IPS-20b (cell line): ENCODE data around the gene NLK.
"Not testable (repeated sequence)": the region's sequence is repeated elsewhere in the genome, so short reads cannot be mapped to it uniquely, and the experiment has no call there.

Source experiments
- H3K27ac ChIP-seq: one replicate; pipeline ENCODE4 v1.5.1; 2013; ENCODE audit warnings: low read length
- H3K27me3 ChIP-seq: 2 replicates; pipeline ENCODE4 v1.6.1; 2013; ENCODE audit warnings: mild to moderate bottlenecking, low read length, inconsistent platforms; ENCODE audit not compliant: insufficient read depth
- H3K36me3 ChIP-seq: 2 replicates; pipeline ENCODE4 v1.6.1; 2013; ENCODE audit warnings: low read depth, mild to moderate bottlenecking, inconsistent platforms, low read length, moderate library complexity; ENCODE audit not compliant: insufficient read depth
- H3K4me1 ChIP-seq: 2 replicates; pipeline ENCODE4 v1.6.1; 2013; ENCODE audit warnings: mild to moderate bottlenecking, control low read depth, inconsistent platforms, low read length, moderate library complexity; ENCODE audit not compliant: insufficient read depth
- H3K4me3 ChIP-seq: 2 replicates; pipeline ENCODE4 v1.5.1; 2013; ENCODE audit warnings: mild to moderate bottlenecking, low read length, inconsistent platforms
- H3K9ac ChIP-seq: 2 replicates; pipeline ENCODE4 v1.6.1; 2013; ENCODE audit warnings: low read depth, mild to moderate bottlenecking, inconsistent platforms, low read length, moderate library complexity
- H3K9me3 ChIP-seq: 2 replicates; pipeline ENCODE4 v1.6.1; 2013; ENCODE audit warnings: mild to moderate bottlenecking, low read depth, low read length, inconsistent platforms; ENCODE audit not compliant: insufficient read depth

NLK gene

DNA sequence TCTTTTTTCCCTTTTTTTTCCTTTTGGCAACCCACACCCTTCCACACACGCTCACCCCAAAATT lies at the start of gene NLK:
Gene NLK, plus strand, starts transcription at position 21 of the 64 bp plus-strand sequence. CDS start 197 bp downstream, outside the sequence.
- no peak within 1 kb of the TSS for H3K27ac ChIP-seq
- peaks cover 38% of the 10 kb centered on the region for H3K4me1 ChIP-seq
- no peaks in the 10 kb centered on the region for H3K9me3 ChIP-seq
- peak within 1 kb of the TSS; percentile 80; the same call in 1 of the 2 replicates for H3K9ac ChIP-seq
- H3K4me3 ChIP-seq, result peak within 1 kb of the TSS; percentile 82
- H3K36me3 ChIP-seq, result peaks cover 17% of the 10 kb centered on the region; the same call in 1 of the 2 replicates
- no peaks in the 10 kb centered on the region for H3K27me3 ChIP-seq

- no peak overlapping the region for H3K27ac ChIP-seq
- no peaks in the 10 kb centered on the region for H3K36me3 ChIP-seq
- no peak overlapping the region for H3K4me3 ChIP-seq
- peaks cover 32% of the 10 kb centered on the region for H3K27me3 ChIP-seq
- no peaks in the 10 kb centered on the region for H3K9me3 ChIP-seq
- peaks cover 14% of the 10 kb centered on the region for H3K4me1 ChIP-seq
- H3K9ac ChIP-seq, result no peak overlapping the region
These were observed 49.2 kb upstream of the NLK start for GRCh38 chr17:27993161-27993695.

DNA sequence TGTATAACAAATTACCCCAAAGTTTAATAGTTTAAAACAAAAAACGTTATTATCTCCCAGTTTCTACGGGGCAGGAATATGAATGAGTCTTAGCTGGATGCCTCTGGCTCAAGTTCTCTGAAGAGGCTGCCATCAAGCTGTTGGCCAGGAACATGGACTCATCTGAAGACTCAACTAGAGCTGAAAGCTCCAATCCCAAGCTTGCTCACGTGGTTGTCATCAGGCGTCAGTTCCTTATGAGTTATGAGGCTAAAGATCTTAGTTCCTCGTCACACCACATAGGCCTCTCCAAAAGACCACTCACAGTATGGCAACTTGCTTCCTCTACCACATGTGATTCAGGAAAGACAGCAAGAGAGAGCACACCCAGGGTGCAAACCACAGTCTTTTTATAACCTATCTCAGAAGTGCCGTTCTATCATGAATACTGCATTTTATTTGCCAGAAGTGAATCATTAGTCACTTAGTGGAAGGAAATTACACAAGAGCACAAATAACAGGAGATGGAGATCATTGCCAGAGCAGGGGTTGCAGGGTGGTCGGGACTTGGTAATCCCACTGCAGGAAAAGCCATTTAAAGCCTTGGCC lies 48.7 kb upstream of the NLK start:
- peaks cover 14% of the 10 kb centered on the region for H3K4me1 ChIP-seq
- H3K9me3 ChIP-seq, result no peaks in the 10 kb centered on the region
- H3K9ac ChIP-seq, result no peak overlapping the region
- H3K27me3 ChIP-seq, result peaks cover 28% of the 10 kb centered on the region
- no peaks in the 10 kb centered on the region for H3K36me3 ChIP-seq
- H3K27ac ChIP-seq, result no peak overlapping the region
- no peak overlapping the region for H3K4me3 ChIP-seq

GRCh38 chr17:27994586-27994985 lies 47.9 kb upstream of the NLK start:
- Histone ChIP-seq H3K9ac (no peak overlapping the region), H3K27ac (no peak overlapping the region), H3K36me3 (no peaks in the 10 kb centered on the region), H3K27me3 (peaks cover 28% of the 10 kb centered on the region), H3K9me3 (no peaks in the 10 kb centered on the region), H3K4me3 (no peak overlapping the region), H3K4me1 (peaks cover 14% of the 10 kb centered on the region)

- Histone ChIP-seq H3K4me3 (no peak overlapping the region), H3K36me3 (no peaks in the 10 kb centered on the region), H3K27ac (no peak overlapping the region), H3K4me1 (peaks cover 14% of the 10 kb centered on the region), H3K9ac (no peak overlapping the region), H3K9me3 (no peaks in the 10 kb centered on the region), H3K27me3 (peaks cover 28% of the 10 kb centered on the region)
These were observed 46.9 kb upstream of the NLK start for GRCh38 chr17:27995554-27995953.

DNA sequence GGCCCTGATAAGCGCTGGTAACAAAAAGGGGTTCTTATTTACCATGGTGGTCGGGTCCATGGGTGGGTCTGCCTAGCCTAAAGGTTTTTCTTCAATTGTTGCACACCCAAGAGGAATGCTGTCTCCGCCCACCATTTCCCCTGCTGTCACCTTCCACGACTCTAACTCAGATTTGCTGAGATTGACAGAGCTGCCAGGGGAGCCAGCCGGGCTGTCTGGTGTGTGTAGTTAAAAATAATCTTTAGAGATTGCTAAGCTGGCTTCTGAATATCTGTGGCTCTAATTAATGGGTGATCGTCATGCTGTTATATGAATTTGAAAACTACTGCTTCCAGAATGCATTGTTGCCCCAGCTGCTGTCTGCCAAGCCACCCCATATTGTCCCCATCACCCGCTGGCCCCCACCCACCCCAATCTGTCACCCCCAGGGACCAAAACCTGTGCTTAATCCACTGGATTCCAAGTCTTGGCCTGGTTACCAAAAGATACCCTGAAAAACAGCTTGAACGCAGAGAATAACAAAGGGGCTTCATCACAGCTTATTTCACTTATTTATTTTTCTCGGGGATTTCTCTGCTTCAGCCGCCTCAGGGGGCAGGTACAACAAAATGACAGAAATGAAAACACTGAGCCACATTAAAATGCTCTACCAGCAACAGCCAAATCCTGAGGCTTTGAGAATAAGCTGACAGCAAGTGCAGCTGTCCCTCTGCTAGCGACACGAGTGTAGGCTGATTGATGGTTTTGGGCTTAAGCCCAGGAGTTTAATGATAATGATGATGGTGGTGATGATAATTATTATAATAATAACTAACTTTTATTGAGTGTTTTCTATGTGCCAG lies 46.1 kb upstream of the NLK start:
- Histone ChIP-seq H3K9me3 (no peaks in the 10 kb centered on the region), H3K27ac (no peak overlapping the region), H3K27me3 (peaks cover 28% of the 10 kb centered on the region), H3K4me1 (peaks cover 14% of the 10 kb centered on the region), H3K4me3 (no peak overlapping the region), H3K9ac (no peak overlapping the region), H3K36me3 (no peaks in the 10 kb centered on the region)

- H3K4me3 ChIP-seq, result no peak overlapping the region
These were observed 45.5 kb upstream of the NLK start for GRCh38 chr17:27997044-27997401.

GRCh38 chr17:27997522-27997921 lies 45.0 kb upstream of the NLK start:
- Histone ChIP-seq H3K9me3 (no peaks in the 10 kb centered on the region), H3K4me3 (no peak overlapping the region), H3K9ac (no peak overlapping the region), H3K36me3 (no peaks in the 10 kb centered on the region), H3K27me3 (peaks cover 26% of the 10 kb centered on the region), H3K4me1 (peaks cover 14% of the 10 kb centered on the region), H3K27ac (no peak overlapping the region)

More at GRCh38 chr17:27997044-27997401, 45.5 kb upstream of the NLK start:
- no peak overlapping the region for H3K27ac ChIP-seq
- peaks cover 28% of the 10 kb centered on the region for H3K27me3 ChIP-seq
- no peaks in the 10 kb centered on the region for H3K36me3 ChIP-seq
- peaks cover 14% of the 10 kb centered on the region for H3K4me1 ChIP-seq
- H3K9ac ChIP-seq, result no peak overlapping the region
- H3K9me3 ChIP-seq, result no peaks in the 10 kb centered on the region

DNA sequence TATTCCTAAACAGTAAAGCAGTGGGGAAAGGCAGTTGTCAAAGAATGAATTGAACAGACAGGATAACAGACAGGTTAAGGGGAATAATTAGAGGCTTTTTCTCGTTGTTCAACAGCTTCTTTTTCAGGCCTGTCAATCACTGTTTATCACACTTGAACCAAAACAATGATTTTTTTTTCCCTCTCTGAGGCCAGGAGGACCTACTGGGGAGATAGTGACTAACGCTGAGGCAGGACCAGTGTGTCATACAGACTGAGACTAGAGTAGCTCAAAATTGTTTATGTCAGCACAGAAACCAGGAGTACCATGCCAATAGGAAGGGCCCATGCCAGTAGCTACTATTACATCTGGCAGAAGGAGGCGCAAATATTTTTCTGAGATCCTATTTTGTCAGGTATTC lies 41.3 kb upstream of the NLK start:
- Histone ChIP-seq H3K9me3 (no peaks in the 10 kb centered on the region), H3K9ac (no peak overlapping the region), H3K36me3 (no peaks in the 10 kb centered on the region), H3K4me1 (no peaks in the 10 kb centered on the region), H3K27ac (no peak overlapping the region), H3K4me3 (no peak overlapping the region), H3K27me3 (no peaks in the 10 kb centered on the region)

- Histone ChIP-seq H3K9ac (no peak overlapping the region), H3K9me3 (no peaks in the 10 kb centered on the region), H3K4me3 (no peak overlapping the region), H3K27me3 (no peaks in the 10 kb centered on the region), H3K27ac (no peak overlapping the region), H3K36me3 (no peaks in the 10 kb centered on the region), H3K4me1 (no peaks in the 10 kb centered on the region)
These were observed 38.1 kb upstream of the NLK start for GRCh38 chr17:28004344-28004743.

GRCh38 chr17:28007925-28008324 lies 34.6 kb upstream of the NLK start:
- H3K36me3 ChIP-seq, H3K9ac ChIP-seq, H3K4me3 ChIP-seq, H3K27ac ChIP-seq, H3K27me3 ChIP-seq, H3K9me3 ChIP-seq, H3K4me1 ChIP-seq: not testable (repeated sequence)

DNA sequence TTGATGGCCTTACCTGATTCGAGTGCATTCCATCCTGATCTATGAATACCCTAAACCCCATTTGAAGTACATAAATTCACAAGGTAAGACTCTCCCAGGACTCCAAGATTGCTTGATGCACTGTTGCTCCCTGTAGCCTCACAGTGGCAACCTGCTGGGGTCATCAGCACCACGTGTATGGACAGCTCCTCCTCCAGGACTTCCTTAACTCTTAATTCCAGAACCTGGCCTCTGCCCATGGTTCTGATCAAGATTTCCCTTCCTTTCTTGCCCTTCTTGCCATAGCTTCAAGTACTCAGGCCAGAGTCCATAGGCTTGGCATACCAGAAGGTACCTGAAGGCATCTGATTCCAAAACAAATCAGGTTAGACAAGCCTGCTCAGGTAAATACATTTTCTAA lies 34.0 kb upstream of the NLK start:
- Histone ChIP-seq H3K9me3 (no peaks in the 10 kb centered on the region), H3K9ac (no peak overlapping the region), H3K27me3 (peaks cover 9% of the 10 kb centered on the region), H3K4me3 (no peak overlapping the region), H3K27ac (no peak overlapping the region), H3K4me1 (no peaks in the 10 kb centered on the region), H3K36me3 (no peaks in the 10 kb centered on the region)
